DMS114 treated with DMSO at 0.1 percent for 48 hours (cell line): Measurements from ENCODE around the gene MLST8.
"Not testable (repeated sequence)": the region's sequence is repeated elsewhere in the genome, so short reads cannot be mapped to it uniquely, and the experiment has no call there.

Source experiments
- DNase-seq: peaks from one replicate; lab custom pipeline; 2025; ENCODE audit not compliant: unreplicated experiment; lab: John Stamatoyannopoulos, UW

MLST8 gene

GRCh38 chr16:2243031-2243528, 37.8 kb downstream of the MLST8 start:
- no peak for DNase-seq

GRCh38 chr16:2243781-2244180, 38.5 kb downstream of the MLST8 start:
- DNase-seq = no peak

GRCh38 chr16:2244301-2244700, 39.0 kb downstream of the MLST8 start:
- no peak for DNase-seq

- DNase-seq = no peak
These were observed 39.9 kb downstream of the MLST8 start for GRCh38 chr16:2244926-2245795.

GRCh38 chr16:2246301-2246885, 41.1 kb downstream of the MLST8 start:
- DNase-seq = no peak

- DNase-seq = no peak
These were observed 45.5 kb downstream of the MLST8 start for GRCh38 chr16:2250652-2251295.

- DNase-seq = peak; percentile 69
These were observed 46.2 kb downstream of the MLST8 start, which contains the start of gene ECI1 for GRCh38 chr16:2251296-2252111. TSS of gene ECI1 (minus strand) at chr16:2251587. CDS start at chr16:2251566, 21 bp downstream.

GRCh38 chr16:2252806-2253148, 47.5 kb downstream of the MLST8 start:
- no peak for DNase-seq

- DNase-seq = no peak
These were observed 48.0 kb downstream of the MLST8 start for GRCh38 chr16:2253293-2253692.

- no peak for DNase-seq
These were observed 51.4 kb downstream of the MLST8 start for GRCh38 chr16:2256531-2257140.

- no peak for DNase-seq
These were observed 52.5 kb downstream of the MLST8 start for GRCh38 chr16:2257726-2258125.

GRCh38 chr16:2258530-2258929, 53.3 kb downstream of the MLST8 start:
- DNase-seq = not testable (repeated sequence)
